Suprapubic skin (tissue), 4 donors: ENCODE results near the gene COA8.

Source experiments
- CTCF ChIP-seq, 2 donors: fragments of 200-600 bp in 1 of 2; fragments of 450-650 bp in 1 of 2; sonication (generic) in 1 of 2; IDR thresholded peaks; one replicate each; pipeline ENCODE4 v1.5.1; 2016 to 2019; ENCODE audit warnings: antibody characterized with exemption in 2 of 2, mild to moderate bottlenecking in 1 of 2, moderate library complexity in 1 of 2
- POLR2A ChIP-seq, 2 donors: fragments of 450-650 bp; IDR thresholded peaks; one replicate each; pipeline ENCODE4 v1.6.1; 2017; ENCODE audit warnings: antibody characterized with exemption in 2 of 2, mild to moderate bottlenecking in 2 of 2, moderate library complexity in 2 of 2
- POLR2AphosphoS5 ChIP-seq, 3 donors: sonication (generic); formaldehyde crosslinking; IDR thresholded peaks; one replicate each; pipeline ENCODE4 v1.6.1; 2017; ENCODE audit warnings: antibody characterized with exemption in 3 of 3

GRCh38 chr14:103516426-103517173 lies 46.2 kb upstream of the COA8 start:
- no peak for TF ChIP-seq POLR2A (IDR thresholded peaks at IDR 0.05)
- no peak for TF ChIP-seq POLR2AphosphoS5 (IDR thresholded peaks at IDR 0.05)
- TF ChIP-seq CTCF (IDR thresholded peaks at IDR 0.05) = no peak
